GM19395 (cell line): ENCODE data around the gene ZSWIM1.
"Not testable (repeated sequence)": the region's sequence is repeated elsewhere in the genome, so short reads cannot be mapped to it uniquely, and the experiment has no call there.

Source experiments
- ATAC-seq: cut with Tn5 transposase; IDR thresholded peaks from one replicate; pipeline ENCODE4 v1.9.1; 2021; ENCODE audit warnings: mild to moderate bottlenecking, moderate library complexity; ENCODE audit not compliant: unreplicated experiment

Gene ZSWIM1

DNA sequence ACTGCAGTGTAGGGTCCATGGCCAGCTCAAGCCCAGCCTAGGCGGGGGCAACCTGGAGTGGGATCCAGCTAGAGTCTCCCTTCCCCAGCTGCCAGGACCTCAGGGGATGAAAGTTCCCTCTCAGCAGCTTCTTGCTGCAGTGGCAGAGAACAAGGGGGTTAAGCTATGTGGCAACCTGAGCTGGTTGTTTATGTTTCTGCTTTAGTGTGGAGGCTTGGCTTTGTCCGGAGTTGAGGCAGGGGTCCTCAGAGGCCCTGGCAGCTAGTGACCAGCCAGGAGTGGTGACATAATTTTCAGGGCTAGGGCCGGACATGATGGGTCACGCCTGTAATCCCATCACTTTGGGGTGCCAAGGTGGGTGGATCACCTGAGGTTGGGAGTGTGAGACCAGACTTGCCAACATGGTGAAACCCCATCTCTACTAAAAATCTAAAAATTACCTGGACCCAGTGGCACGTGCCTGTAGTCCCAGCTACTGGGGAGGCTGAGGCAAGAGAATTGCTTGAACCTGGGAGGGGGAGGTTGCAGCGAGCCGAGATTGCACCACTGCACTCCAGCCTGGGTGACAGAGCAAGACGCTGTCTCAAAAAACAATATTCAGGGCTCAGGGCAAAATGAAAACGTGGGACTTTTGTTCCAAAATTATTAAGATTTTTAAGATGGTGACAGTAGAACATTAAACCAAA lies 44.9 kb downstream of the ZSWIM1 start:
- no peak for ATAC-seq

- no peak for ATAC-seq
Observed at GRCh38 chr20:45926731-45927070, 45.7 kb downstream of the ZSWIM1 start.

DNA sequence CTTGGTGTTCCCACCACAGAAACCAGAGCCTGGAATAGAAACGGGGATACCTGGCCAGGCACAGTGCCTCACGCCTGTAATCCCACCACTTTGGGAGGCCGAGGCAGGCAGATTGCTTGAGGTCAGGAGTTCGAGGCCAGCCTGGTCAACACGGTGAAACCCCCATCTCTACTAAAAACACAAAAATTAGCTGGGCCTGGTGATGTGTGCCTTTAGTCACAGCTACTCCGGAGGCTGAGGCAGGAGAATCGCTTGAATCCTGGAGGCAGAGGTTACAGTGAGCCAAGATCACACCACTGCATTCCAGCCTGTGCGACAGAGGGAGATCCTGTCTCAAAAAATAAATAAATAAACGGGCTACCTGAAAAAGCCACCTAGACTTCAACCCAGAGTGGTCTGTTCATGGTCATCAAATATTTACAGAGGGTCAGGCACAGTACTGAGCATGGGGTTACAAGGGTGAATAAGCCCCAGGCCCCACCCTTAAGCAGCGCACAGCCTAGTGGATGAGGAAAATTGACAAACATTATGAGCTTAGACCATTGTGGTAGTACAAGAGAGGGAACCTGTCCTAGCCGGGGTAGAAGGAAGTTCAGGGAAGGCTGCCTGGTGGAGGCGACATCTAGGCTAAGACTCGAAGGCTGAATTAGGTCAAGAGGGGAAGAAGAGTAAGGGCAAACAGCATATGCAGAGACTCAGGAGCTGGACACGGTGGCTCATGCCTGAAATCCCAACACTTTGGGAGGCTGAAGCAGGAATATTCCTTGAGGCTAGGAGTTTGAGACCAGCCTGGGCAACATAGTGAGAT lies 46.2 kb downstream of the ZSWIM1 start:
- no peak for ATAC-seq

DNA sequence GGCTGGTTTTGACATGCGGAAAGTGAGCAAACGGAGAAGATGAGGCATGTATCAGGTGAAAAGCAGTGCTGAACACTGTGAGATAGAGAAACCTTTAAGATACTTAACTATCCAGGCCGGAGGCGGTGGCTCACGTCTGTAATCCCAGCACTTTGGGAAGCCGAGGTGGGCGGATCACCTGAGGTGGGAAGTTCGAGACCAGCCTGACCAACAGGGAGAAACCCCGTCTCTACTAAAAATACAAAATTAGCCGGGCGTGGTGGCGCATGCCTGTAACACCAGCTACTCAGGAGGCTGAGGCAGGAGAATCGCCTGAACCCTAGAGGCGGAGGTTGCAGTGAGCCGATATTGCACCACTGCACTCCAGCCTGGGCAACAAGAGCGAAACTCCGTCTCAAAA lies 50.7 kb downstream of the ZSWIM1 start:
- not testable (repeated sequence) for ATAC-seq

GRCh38 chr20:45933266-45934045 lies 52.4 kb downstream of the ZSWIM1 start:
- ATAC-seq, result no peak

DNA sequence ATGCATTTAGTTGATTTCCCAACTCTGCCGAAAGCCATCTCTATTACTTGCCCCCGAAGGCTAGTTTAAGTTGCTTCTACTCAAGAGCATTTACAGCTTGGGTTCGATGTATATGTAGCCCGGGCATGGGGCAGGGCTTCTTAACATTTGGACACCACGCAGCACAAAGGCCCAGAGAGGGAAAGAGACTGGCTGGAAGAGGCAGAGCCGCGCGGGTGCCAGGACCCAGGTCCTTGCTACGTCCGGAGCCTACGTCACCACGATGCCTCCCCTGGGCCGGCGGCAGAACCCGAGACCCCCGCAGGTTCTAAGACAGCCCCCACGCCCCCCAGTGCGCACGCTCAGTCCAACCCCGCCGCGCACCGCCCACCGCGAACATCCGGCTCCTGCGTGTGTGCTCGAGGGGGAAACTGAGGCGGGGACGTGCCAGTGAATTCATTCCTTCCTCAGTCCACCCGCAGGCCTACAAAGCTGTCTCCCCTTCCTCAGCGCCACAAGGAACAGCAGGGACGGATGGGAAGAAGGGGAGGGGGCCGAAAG lies 53.1 kb downstream of the ZSWIM1 start:
- ATAC-seq, result peak; percentile 23
